Activated B cell treated with CpG ODN at 0.5 μM for 24 hours (primary cell): ENCODE measurements around the gene FAN1. TPM values are rescaled to one million over a fixed set of nuclear protein-coding genes. Genes with fewer than 3 reads are reported as not detected.

ENCODE experiments used
- ATAC-seq: fragments of 200-7000 bp; cut with Tn5 transposase; one replicate; pipeline ENCODE4 v1.10.0; 2021; ENCODE audit warnings: low read depth, mild to moderate bottlenecking, moderate library complexity
- CTCF ChIA-PET: fragments of 350-600 bp; sonication (Branson Sonifier 250); formaldehyde crosslinking; loops from one replicate; lab custom pipeline; 2021; ENCODE audit warnings: antibody characterized with exemption; lab: Charles Lee
- POLR2A ChIA-PET: fragments of 350-600 bp; sonication (Branson Sonifier 250); formaldehyde crosslinking; loops from one replicate; lab custom pipeline; 2021; ENCODE audit warnings: antibody characterized with exemption; lab: Charles Lee
- DNase-seq: peaks from one replicate; pipeline ENCODE4 v3.0.0; 2022
- H3K27ac Mint-ChIP-seq: one replicate; pipeline ENCODE4 v1.8.0; 2020; ENCODE audit warnings: mixed read lengths
- H3K27me3 Mint-ChIP-seq: one replicate; pipeline ENCODE4 v1.8.0; 2021; ENCODE audit warnings: mixed read lengths
- H3K36me3 Mint-ChIP-seq: one replicate; pipeline ENCODE4 v1.8.0; 2021; ENCODE audit warnings: low read depth, mixed read lengths
- H3K4me1 Mint-ChIP-seq: one replicate; pipeline ENCODE4 v1.8.0; 2021; ENCODE audit warnings: mixed read lengths
- H3K4me3 Mint-ChIP-seq: one replicate; pipeline ENCODE4 v1.8.0; 2020; ENCODE audit warnings: mild to moderate bottlenecking, mixed read lengths
- H3K9me3 Mint-ChIP-seq: one replicate; pipeline ENCODE4 v1.8.0; 2020; ENCODE audit warnings: mixed read lengths
- intact Hi-C: fragments of 100-400 bp; cut with micrococcal nuclease; formaldehyde crosslinking; loops from one replicate; pipeline ENCODE4 v1.15.1; 2024
- total RNA-seq: library from RNA; stranded (reverse); gene quantifications from 2 replicates; pipeline ENCODE4 v1.2.3, GENCODE V29; 2022
- TF ChIP-seq, protein P1 (sequence below): fragments of 200-600 bp; IDR thresholded peaks from one replicate; pipeline ENCODE4 v1.8.0; 2022; ENCODE audit warnings: antibody characterized with exemption, mild to moderate bottlenecking

The FAN1 gene
- total RNA-seq, 1 donor from 2014 or later, result 20.8 TPM

- TF ChIP-seq, protein P1, sequence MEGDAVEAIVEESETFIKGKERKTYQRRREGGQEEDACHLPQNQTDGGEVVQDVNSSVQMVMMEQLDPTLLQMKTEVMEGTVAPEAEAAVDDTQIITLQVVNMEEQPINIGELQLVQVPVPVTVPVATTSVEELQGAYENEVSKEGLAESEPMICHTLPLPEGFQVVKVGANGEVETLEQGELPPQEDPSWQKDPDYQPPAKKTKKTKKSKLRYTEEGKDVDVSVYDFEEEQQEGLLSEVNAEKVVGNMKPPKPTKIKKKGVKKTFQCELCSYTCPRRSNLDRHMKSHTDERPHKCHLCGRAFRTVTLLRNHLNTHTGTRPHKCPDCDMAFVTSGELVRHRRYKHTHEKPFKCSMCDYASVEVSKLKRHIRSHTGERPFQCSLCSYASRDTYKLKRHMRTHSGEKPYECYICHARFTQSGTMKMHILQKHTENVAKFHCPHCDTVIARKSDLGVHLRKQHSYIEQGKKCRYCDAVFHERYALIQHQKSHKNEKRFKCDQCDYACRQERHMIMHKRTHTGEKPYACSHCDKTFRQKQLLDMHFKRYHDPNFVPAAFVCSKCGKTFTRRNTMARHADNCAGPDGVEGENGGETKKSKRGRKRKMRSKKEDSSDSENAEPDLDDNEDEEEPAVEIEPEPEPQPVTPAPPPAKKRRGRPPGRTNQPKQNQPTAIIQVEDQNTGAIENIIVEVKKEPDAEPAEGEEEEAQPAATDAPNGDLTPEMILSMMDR, result no peak
- intact Hi-C loops, result loop anchor here (5.0 kb wide), 1 partner anchor 187 kb away; no protein-coding TSS in a partner anchor
- POLR2A ChIA-PET, result no interaction called here
- Mint-ChIP-seq H3K27ac (no peak overlapping the region), H3K4me3 (no peak overlapping the region), H3K9me3 (no peaks in the 10 kb centered on the region), H3K4me1 (no peaks in the 10 kb centered on the region), H3K36me3 (peaks cover 88% of the 10 kb centered on the region), H3K27me3 (no peaks in the 10 kb centered on the region)
- DNase-seq, result no peak
- ATAC-seq, result no peak
- CTCF ChIA-PET, result interaction anchor here (1.5 kb wide), 1 partner anchor 189 kb away, joined by 8 read pairs; no protein-coding TSS in a partner anchor
These were observed 36.6 kb downstream of the FAN1 start for GRCh38 chr15:30940359-30940758.

GRCh38 chr15:30941520-30941919 lies 37.8 kb downstream of the FAN1 start:
- Mint-ChIP-seq H3K4me1 (no peaks in the 10 kb centered on the region), H3K27ac (no peak overlapping the region), H3K36me3 (peaks cover 91% of the 10 kb centered on the region), H3K9me3 (no peaks in the 10 kb centered on the region), H3K4me3 (no peak overlapping the region), H3K27me3 (no peaks in the 10 kb centered on the region)
- ChIA-PET POLR2A (no interaction called here), CTCF (interaction anchor here (0.6 kb wide), 1 partner anchor 9 kb away, joined by 3 read pairs; no protein-coding TSS in a partner anchor)
- intact Hi-C loops, result loop anchor here (5.0 kb wide), 1 partner anchor 186 kb away; no protein-coding TSS in a partner anchor
- TF ChIP-seq, protein P1, result no peak
- ATAC-seq (no peak), DNase-seq (no peak)

- Mint-ChIP-seq H3K27me3 (no peaks in the 10 kb centered on the region), H3K36me3 (peaks cover 93% of the 10 kb centered on the region), H3K4me3 (no peak overlapping the region), H3K9me3 (no peaks in the 10 kb centered on the region), H3K4me1 (no peaks in the 10 kb centered on the region), H3K27ac (no peak overlapping the region)
- no peak for ATAC-seq
- ChIA-PET POLR2A (interaction anchor here (0.6 kb wide), 1 partner anchor 18 kb away, joined by 3 read pairs; no protein-coding TSS in a partner anchor), CTCF (interaction anchor here (1.3 kb wide), 2 partner anchors 186 to 546 kb away, joined by 5 to 8 read pairs; no protein-coding TSS in a partner anchor)
- no peak for DNase-seq
- intact Hi-C loops, result loop anchor here (5.0 kb wide), 1 partner anchor 184 kb away; no protein-coding TSS in a partner anchor
- TF ChIP-seq, protein P1, result no peak
These were observed 40.1 kb downstream of the FAN1 start for GRCh38 chr15:30943654-30944335.

GRCh38 chr15:30953183-30953582 lies 49.5 kb downstream of the FAN1 start:
- Mint-ChIP-seq H3K27ac (no peak overlapping the region), H3K9me3 (peaks cover 2% of the 10 kb centered on the region), H3K4me1 (peaks cover 6% of the 10 kb centered on the region), H3K4me3 (no peak overlapping the region), H3K27me3 (no peaks in the 10 kb centered on the region), H3K36me3 (peaks cover 96% of the 10 kb centered on the region)
- ATAC-seq, result no peak
- intact Hi-C loops, result no loop called here
- TF ChIP-seq, protein P1, result no peak
- no peak for DNase-seq
- CTCF ChIA-PET, result interaction anchor here (2.1 kb wide), 1 partner anchor 176 kb away, joined by 7 read pairs; no protein-coding TSS in a partner anchor
- POLR2A ChIA-PET, result no interaction called here

- DNase-seq (no peak), ATAC-seq (no peak)
- Mint-ChIP-seq H3K36me3 (peaks cover 94% of the 10 kb centered on the region), H3K9me3 (peaks cover 2% of the 10 kb centered on the region), H3K27me3 (no peaks in the 10 kb centered on the region), H3K4me3 (no peak overlapping the region), H3K4me1 (peaks cover 6% of the 10 kb centered on the region), H3K27ac (peak overlapping the region; percentile 13)
- POLR2A ChIA-PET, result no interaction called here
- intact Hi-C loops, result no loop called here
- CTCF ChIA-PET, result interaction anchor here (2.1 kb wide), 1 partner anchor 175 kb away, joined by 7 read pairs; no protein-coding TSS in a partner anchor
- TF ChIP-seq, protein P1, result no peak
These were observed 50.1 kb downstream of the FAN1 start for GRCh38 chr15:30953731-30954378.
